Activated T-cell treated with anti-CD3 and anti-CD28 coated beads, Interleukin-2, amount 50 U/mL, for 72 hours (primary cell): ENCODE measurements around the gene AP5B1. TPM values are rescaled to one million over a fixed set of nuclear protein-coding genes. Genes with fewer than 3 reads are reported as not detected.

Source experiments
- ATAC-seq, 2 donors: fragments of 150-1000 bp; cut with Tn5 transposase; replicated peaks in 1 of 2; 2 replicates each; pipeline ENCODE4 v1.10.0; 2021; ENCODE audit warnings: moderate library complexity in 2 of 2, mild to moderate bottlenecking in 1 of 2
- DNase-seq, 2 donors: peaks; one replicate each; pipeline ENCODE4 v3.0.0; 2021 to 2022; ENCODE audit warnings: mixed read lengths in 1 of 2
- H3K27ac Mint-ChIP-seq: one replicate; pipeline ENCODE4 v1.8.0; 2022; ENCODE audit warnings: mild to moderate bottlenecking, moderate library complexity, mixed read lengths
- H3K27me3 Mint-ChIP-seq: one replicate; pipeline ENCODE4 v1.8.0; 2022; ENCODE audit warnings: low read depth, mixed read lengths
- H3K36me3 Mint-ChIP-seq, 2 donors: one replicate each; pipeline ENCODE4 v1.8.0; 2022; ENCODE audit warnings: mixed read lengths in 2 of 2, mild to moderate bottlenecking in 1 of 2; ENCODE audit not compliant: insufficient read depth in 2 of 2
- H3K4me1 Mint-ChIP-seq: one replicate; pipeline ENCODE4 v1.8.0; 2022; ENCODE audit warnings: low read depth, mixed read lengths
- H3K4me3 Mint-ChIP-seq, 2 donors: one replicate each; pipeline ENCODE4 v1.8.0; 2022; ENCODE audit warnings: mild to moderate bottlenecking in 2 of 2, mixed read lengths in 2 of 2, moderate library complexity in 2 of 2
- H3K9me3 Mint-ChIP-seq, 2 donors: one replicate each; pipeline ENCODE4 v1.8.0; 2022; ENCODE audit warnings: mixed read lengths in 2 of 2
- total RNA-seq, 2 donors: library from RNA; stranded (reverse); gene quantifications; one replicate each; pipeline ENCODE4 v1.2.3, GENCODE V29; 2022

Gene AP5B1
- total RNA-seq, 2 donors from 2014 or later = 20.0 to 22.4 TPM

DNA sequence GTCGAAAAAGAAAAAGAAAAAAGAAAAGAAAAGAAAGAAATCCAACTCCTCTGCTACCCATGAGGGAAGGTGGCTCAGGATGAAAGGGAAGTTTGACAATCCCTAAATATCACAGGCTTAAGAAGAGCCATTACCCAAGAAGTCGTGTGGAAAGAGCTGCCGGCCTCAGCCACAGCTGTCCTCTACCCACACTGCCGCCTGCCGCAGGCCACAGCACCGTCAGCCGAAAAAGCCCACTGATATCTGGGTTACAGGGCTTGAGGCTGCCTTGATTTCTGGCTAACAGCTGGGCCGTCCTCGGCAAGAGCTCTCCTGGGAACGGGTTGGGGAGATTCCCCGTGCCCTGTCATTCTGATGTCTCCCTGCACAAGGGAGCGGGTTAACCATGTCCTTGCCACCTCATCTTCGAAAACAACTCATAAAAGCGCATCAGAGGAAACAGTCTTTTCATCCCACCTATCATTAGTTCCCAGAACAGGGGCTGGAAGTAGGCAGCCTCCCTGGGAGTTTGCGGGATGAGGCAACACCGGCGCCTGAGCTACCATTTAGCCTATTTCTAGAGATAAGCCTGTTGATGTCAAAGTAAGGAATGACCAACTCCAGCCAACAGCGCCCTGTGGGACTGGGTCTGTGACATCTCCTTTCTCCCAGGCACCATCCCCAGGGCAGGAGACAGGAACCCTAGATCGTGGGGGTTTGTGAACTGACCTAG is 31.1 kb upstream of the AP5B1 start:
- H3K9me3 Mint-ChIP-seq = no peaks in the 10 kb centered on the region
- no peak overlapping the region for H3K27ac Mint-ChIP-seq
- peaks cover 5% of the 10 kb centered on the region for H3K4me1 Mint-ChIP-seq
- H3K36me3 Mint-ChIP-seq = no peaks in the 10 kb centered on the region
- H3K4me3 Mint-ChIP-seq = no peak overlapping the region
- ATAC-seq (no peak), DNase-seq (no peak)
- H3K27me3 Mint-ChIP-seq = peaks cover 7% of the 10 kb centered on the region

DNA sequence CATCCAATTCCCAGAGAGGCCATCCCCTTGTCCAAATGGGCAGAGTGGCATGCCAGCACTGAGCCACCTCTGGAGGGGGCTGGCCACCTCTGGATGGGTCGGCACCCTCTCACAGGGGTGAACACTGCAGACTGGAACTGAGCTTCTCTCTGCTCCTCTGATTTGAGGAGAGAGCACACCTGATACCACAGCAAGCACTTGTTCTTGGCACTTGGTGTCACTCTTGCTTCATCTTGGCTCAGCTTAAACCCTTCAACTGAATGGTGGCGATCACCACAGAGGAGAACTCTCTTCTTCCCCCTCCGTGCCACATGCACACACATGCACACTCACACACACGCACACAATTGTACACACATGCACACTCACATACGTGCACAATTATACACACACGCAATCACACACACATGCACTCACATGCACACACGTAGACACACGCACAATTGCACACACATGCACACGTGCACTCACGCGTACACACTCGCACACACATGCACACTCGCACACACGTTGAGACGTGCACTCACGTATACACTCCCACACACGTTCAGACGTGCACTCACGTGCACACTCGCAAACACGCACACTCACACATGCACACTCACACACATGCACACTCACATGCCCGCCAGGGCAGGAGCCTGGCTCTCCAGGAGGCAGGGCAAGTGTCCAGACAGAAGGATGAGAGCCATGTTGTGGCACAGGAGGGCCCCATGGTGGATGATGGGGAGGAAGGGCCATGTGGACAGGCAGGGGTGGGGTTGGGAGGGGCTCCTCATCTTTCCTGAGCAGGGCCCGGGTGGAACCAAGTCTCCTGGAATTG is 29.5 kb upstream of the AP5B1 start:
- H3K27me3 Mint-ChIP-seq = peaks cover 7% of the 10 kb centered on the region

DNA sequence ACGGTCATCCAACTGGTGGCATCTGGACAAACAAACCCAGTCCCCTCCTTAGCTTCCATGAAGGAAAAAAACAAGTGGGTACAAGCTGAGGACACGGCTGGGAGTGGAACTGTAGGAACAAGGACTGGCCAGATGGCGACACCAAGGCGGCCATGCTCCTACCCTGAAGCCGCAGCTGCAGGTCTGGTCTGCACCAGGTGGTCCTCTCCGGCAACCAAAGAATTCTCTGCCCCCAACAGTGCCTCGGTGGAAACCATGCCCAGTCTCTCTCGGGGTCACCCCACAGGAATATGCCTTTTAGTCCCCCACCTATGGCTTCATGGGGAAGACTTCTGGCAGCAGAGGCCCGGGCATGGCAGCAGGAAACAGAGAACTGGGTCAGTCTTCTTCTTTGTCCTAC is 28.7 kb upstream of the AP5B1 start:
- Mint-ChIP-seq H3K4me1 (no peaks in the 10 kb centered on the region), H3K36me3 (no peaks in the 10 kb centered on the region), H3K27ac (no peak overlapping the region), H3K4me3 (no peak overlapping the region), H3K9me3 (no peaks in the 10 kb centered on the region), H3K27me3 (peaks cover 11% of the 10 kb centered on the region)
- no peak for DNase-seq
- ATAC-seq = no peak

More for the DNA sequence above, 29.5 kb upstream of the AP5B1 start:
- no peak overlapping the region for H3K4me3 Mint-ChIP-seq
- ATAC-seq (peak in 1 of 2 donors; percentile 62), DNase-seq (no peak)
- H3K4me1 Mint-ChIP-seq = no peaks in the 10 kb centered on the region
- no peaks in the 10 kb centered on the region for H3K9me3 Mint-ChIP-seq
- H3K27ac Mint-ChIP-seq = no peak overlapping the region
- no peaks in the 10 kb centered on the region for H3K36me3 Mint-ChIP-seq

DNA sequence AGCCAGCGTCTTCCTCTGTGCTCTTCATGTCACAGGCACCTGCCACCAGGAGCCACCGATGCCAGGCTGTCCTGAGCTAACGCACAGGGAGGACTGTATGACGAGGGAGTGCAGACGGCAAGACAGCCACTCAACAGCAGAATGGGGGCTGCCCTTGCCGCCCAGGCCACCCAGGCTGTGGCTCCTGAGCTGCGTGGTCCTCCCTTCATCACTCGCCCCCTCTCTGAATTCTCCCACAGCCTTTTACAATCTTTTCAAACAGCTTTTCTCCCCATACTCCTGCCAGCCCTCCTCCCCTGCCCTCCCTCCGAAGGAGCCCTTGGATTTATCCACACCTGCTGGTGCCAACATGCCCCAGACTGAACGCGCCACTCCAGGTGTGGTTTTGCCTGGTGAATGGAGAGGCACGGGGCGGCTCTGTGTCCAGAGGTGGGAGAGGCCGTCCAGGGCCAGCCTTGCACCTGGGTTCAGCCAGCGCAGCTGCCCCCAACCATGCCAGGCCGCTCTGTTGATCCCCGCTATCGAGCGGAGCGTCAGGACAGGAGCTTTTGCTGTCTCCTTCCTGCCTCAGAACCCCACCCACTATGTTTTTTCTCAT is 28.1 kb upstream of the AP5B1 start:
- DNase-seq (no peak), ATAC-seq (no peak)
- H3K36me3 Mint-ChIP-seq = no peaks in the 10 kb centered on the region
- H3K4me1 Mint-ChIP-seq = no peaks in the 10 kb centered on the region
- H3K4me3 Mint-ChIP-seq = no peak overlapping the region
- H3K9me3 Mint-ChIP-seq = no peaks in the 10 kb centered on the region
- peaks cover 16% of the 10 kb centered on the region for H3K27me3 Mint-ChIP-seq
- no peak overlapping the region for H3K27ac Mint-ChIP-seq

DNA sequence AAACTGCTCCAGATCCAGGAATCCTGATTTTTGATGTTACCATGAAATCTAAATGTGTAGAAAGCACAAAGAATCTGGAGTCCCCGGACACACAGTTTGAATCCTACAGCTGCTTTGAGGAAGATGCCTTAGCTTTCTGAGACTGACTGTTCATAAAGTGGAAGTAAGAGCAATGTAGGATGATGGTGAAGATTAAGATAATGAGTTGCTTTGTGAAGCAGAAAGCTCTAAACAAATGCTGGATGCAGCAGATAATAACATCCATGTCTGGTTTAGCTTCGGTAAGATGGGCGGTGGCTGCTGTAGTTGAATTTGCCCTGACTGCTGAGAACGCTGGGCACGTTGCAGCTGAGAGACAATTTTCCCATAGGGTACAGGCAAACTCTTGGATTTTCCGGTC is 26.2 kb upstream of the AP5B1 start:
- H3K9me3 Mint-ChIP-seq = no peaks in the 10 kb centered on the region
- H3K27ac Mint-ChIP-seq = no peak overlapping the region
- H3K4me3 Mint-ChIP-seq = no peak overlapping the region

DNA sequence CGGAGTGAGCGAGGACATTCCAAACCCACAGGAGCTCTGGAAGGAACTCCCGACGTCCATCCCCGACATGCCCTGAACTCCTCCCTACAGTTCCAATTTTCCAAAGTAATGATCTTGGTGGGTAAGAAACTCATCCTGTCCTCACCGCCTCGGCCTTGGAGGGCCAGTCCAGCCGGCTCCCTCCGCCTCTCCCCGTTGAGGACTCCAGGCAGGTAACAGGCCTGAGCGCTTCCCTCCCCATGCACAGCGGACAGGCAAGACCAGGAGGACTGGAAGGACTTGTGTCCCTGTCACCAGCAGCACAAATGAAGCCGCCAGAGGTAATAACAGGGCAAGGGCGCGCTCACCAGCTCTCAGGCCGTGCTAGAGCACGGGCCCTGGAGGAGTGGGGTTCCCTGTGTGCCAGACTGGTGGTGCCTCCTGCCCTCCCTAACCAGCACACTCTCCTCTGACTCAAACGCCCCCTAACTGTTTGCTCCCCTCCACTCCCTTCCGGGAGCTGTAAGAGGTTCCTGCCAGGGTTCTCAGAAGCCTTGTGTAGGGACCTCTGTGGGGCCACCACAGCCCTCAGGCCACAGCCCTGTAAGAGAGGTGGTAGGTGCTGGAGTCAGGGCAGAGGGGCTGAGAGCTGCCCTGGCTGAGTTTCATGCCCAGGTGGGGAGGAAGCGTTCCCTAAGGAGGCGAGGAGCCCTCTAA is 23.2 kb upstream of the AP5B1 start:
- no peaks in the 10 kb centered on the region for H3K4me1 Mint-ChIP-seq
- H3K27me3 Mint-ChIP-seq = peaks cover 45% of the 10 kb centered on the region
- no peaks in the 10 kb centered on the region for H3K36me3 Mint-ChIP-seq
- DNase-seq = no peak
- no peaks in the 10 kb centered on the region for H3K9me3 Mint-ChIP-seq
- no peak overlapping the region for H3K27ac Mint-ChIP-seq
- no peak for ATAC-seq
- no peak overlapping the region for H3K4me3 Mint-ChIP-seq

More for the DNA sequence above, 26.2 kb upstream of the AP5B1 start:
- DNase-seq (no peak), ATAC-seq (no peak)
- no peaks in the 10 kb centered on the region for H3K4me1 Mint-ChIP-seq
- H3K27me3 Mint-ChIP-seq = peaks cover 30% of the 10 kb centered on the region
- H3K36me3 Mint-ChIP-seq = no peaks in the 10 kb centered on the region

DNA sequence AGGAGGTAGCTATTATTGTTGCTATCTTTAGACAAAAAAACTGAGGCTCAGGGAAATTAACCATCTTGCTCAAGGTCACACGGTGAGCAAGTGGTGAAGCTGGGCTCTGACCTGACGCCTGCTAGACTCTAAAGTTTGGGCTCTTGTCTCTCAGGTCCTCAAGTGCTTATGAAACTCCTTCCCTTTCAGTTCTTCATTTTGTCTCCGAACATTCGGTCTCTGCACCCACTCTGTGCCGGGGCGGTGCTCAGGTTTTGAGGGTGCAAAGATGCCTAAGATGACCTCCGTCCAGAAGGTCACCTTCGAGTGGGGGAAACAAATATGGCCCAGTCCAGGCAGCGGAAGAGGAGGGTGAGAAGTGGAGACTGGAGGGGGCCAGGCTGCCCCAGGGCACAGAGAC is 22.1 kb upstream of the AP5B1 start:
- ATAC-seq = no peak
- H3K36me3 Mint-ChIP-seq = no peaks in the 10 kb centered on the region

DNA sequence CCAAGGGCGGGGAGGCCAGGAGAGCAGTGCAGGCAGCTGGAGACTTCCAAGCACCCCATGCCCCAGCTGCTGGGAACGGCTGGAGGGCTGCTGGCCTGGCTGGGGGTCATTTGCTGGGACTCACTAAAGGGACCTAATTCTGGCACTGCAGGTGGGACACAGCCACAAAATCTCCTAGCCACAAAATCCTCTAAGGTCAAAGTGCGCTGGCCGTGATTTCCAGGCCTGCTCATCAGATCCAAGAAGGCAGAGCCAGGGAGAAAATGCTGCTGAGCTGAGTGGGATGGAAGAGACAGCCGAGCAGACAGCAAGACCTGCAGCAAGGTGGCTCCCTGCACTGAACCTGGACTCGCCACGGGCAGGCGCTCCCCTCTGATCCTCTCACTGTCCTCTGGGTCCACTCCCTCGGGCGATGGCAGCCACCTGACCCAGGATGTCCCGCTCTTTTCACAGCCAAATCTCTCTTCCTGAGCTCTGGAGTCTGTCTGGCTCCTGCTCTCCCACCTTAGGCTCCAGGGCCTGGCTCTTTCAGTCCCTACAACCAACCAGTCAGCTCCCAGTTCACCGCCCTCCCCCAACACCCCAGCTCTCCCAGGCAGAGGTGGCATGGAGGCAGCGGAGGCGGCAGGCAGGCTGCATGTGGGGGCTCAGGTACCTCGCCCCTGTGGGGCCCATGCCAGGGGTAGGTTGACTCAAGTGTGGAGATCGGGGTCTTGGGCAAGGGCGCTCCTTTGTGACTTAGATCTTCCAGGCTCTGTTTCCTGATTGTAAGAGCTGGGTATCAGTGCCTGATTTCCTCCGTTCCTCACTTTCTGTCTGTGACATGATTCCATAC is 20.6 kb upstream of the AP5B1 start:
- H3K36me3 Mint-ChIP-seq = no peaks in the 10 kb centered on the region
- H3K27ac Mint-ChIP-seq = no peak overlapping the region
- ATAC-seq (no peak), DNase-seq (no peak)
- H3K4me3 Mint-ChIP-seq = no peak overlapping the region
- H3K27me3 Mint-ChIP-seq = peaks cover 43% of the 10 kb centered on the region
- no peaks in the 10 kb centered on the region for H3K9me3 Mint-ChIP-seq
- no peaks in the 10 kb centered on the region for H3K4me1 Mint-ChIP-seq

More for the DNA sequence above, 22.1 kb upstream of the AP5B1 start:
- Mint-ChIP-seq H3K4me3 (no peak overlapping the region), H3K4me1 (no peaks in the 10 kb centered on the region), H3K9me3 (no peaks in the 10 kb centered on the region), H3K27me3 (peaks cover 43% of the 10 kb centered on the region), H3K27ac (no peak overlapping the region)
- DNase-seq = no peak

DNA sequence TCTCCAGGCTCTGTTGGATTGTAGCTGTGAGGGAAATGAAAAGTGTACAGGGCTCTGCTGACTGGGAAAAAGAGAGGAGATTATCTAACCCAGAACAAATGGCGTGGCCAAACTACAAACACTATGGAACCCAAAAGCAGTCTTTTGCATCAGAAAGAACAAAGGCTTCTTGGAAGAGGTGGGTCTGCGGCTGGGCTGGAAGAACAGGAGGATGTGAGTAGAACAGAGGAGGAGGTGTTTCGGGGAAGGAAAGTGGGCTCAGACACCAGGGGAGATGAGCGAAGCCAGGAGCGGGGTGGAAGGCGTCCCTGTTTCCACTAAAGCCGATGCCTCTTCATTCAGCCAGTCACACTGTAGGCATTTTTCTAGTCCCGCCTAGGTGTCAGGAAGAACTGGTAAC is 18.1 kb upstream of the AP5B1 start:
- Mint-ChIP-seq H3K27ac (no peak overlapping the region), H3K36me3 (no peaks in the 10 kb centered on the region), H3K4me1 (no peaks in the 10 kb centered on the region), H3K27me3 (peaks cover 34% of the 10 kb centered on the region), H3K4me3 (no peak overlapping the region), H3K9me3 (no peaks in the 10 kb centered on the region)
- DNase-seq = no peak
- ATAC-seq = no peak

DNA sequence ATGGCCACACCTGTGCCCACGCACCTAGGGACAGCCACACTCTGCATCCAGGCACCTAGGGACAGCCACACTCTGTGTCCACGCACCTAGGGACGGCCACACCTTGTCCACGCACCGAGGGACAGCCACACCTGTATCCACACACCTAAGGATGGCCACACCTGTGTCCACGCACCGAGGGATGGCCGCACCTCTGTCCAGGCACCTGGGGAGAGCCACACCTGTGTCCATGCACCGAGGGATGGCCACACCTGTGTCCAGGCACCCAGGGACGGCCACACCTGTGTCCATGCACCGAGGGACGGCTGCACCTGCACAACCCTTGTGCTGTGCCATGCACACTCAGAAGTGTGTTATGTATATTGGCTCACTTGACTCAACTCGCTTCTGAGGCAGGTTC is 16.9 kb upstream of the AP5B1 start:
- H3K4me1 Mint-ChIP-seq = no peaks in the 10 kb centered on the region
- H3K9me3 Mint-ChIP-seq = no peaks in the 10 kb centered on the region
- ATAC-seq (no peak), DNase-seq (no peak)
- peaks cover 22% of the 10 kb centered on the region for H3K27me3 Mint-ChIP-seq
- no peak overlapping the region for H3K4me3 Mint-ChIP-seq
- no peak overlapping the region for H3K27ac Mint-ChIP-seq
- H3K36me3 Mint-ChIP-seq = no peaks in the 10 kb centered on the region

DNA sequence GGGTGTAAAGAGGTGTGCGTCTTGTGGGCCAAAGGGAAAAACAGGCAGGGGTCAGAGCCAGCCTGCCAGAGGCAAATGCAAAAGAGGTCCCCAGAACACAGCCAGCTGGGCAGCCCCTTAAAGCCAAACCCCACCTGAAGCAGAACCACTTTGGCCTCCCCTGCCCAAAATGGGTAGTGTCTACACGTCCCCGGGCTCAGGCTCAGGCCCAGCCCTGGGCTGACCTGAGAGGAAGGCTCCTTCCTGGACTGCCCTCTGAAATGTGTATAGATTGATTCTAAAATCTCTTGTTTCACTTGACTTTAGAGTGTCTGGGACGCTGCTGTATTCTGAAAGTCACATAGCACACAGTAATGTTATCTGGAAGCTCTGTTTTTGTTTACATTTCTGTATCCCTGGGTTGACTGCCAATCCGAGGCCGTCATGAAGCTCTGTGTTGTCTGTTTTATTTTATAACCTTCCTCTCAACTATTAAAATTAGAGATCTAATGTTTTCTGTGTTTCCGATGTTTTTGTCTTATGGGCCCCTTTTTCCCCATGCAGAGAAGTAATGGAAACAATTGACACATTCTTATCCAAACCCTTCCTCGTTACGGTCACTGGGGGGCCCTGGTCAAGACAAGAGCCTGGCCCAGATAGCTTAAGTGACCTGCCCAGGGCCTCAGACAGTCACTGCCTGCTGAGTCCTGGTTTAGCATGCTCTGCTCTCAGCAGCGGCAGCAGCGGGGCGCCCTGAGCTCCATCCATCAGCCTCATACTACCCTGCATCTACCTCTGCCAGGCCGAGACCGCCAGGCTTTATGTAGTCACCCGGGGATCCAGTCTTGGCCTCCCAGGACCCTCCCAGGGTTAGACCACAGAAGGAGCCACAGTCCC is 16.2 kb upstream of the AP5B1 start:
- ATAC-seq = no peak
- no peaks in the 10 kb centered on the region for H3K36me3 Mint-ChIP-seq
- no peak overlapping the region for H3K27ac Mint-ChIP-seq
- no peak for DNase-seq
- H3K27me3 Mint-ChIP-seq = peaks cover 20% of the 10 kb centered on the region
- no peak overlapping the region for H3K4me3 Mint-ChIP-seq
- H3K9me3 Mint-ChIP-seq = no peaks in the 10 kb centered on the region
- H3K4me1 Mint-ChIP-seq = no peaks in the 10 kb centered on the region
